CD4-positive, alpha-beta T cell treated with Interferon alpha-2 for 1 hour (primary cell): ENCODE data around the gene RCOR3.
A peak's percentile ranks its signal among the peaks of the same experiment; 100 is the strongest.
"Not testable (repeated sequence)": the region's sequence is repeated elsewhere in the genome, so short reads cannot be mapped to it uniquely, and the experiment has no call there.

ENCODE experiments used
- DNase-seq, 2 donors: peaks; one replicate each; pipeline ENCODE4 v3.0.0-alpha.2; 2020 to 2022

The RCOR3 gene

GRCh38 chr1:211260141-211261107, 1.3 kb downstream of the RCOR3 start:
- DNase-seq: peak; percentile 50 to 65

GRCh38 chr1:211261229-211261628, 2.1 kb downstream of the RCOR3 start:
- no peak for DNase-seq

- DNase-seq: not testable (repeated sequence)
Observed at GRCh38 chr1:211263022-211263421, 3.9 kb downstream of the RCOR3 start.

GRCh38 chr1:211267204-211267857, 8.2 kb downstream of the RCOR3 start:
- DNase-seq: no peak

- DNase-seq: no peak
Observed at GRCh38 chr1:211279340-211279739, 20.2 kb downstream of the RCOR3 start.

GRCh38 chr1:211280910-211281309, 21.7 kb downstream of the RCOR3 start:
- DNase-seq: no peak

GRCh38 chr1:211281320-211282022, 22.3 kb downstream of the RCOR3 start:
- DNase-seq: no peak

- no peak for DNase-seq
Observed at GRCh38 chr1:211282023-211282373, 22.8 kb downstream of the RCOR3 start.

- no peak for DNase-seq
Observed at GRCh38 chr1:211285196-211285595, 26.0 kb downstream of the RCOR3 start.

- DNase-seq: no peak
Observed at GRCh38 chr1:211287218-211287617, 28.1 kb downstream of the RCOR3 start.

- DNase-seq: no peak
Observed at GRCh38 chr1:211292411-211292810, 33.2 kb downstream of the RCOR3 start.

GRCh38 chr1:211296396-211296795, 37.2 kb downstream of the RCOR3 start:
- DNase-seq: no peak

- no peak for DNase-seq
Observed at GRCh38 chr1:211305044-211305443, 45.9 kb downstream of the RCOR3 start.

- no peak for DNase-seq
Observed at GRCh38 chr1:211309617-211310016, 50.5 kb downstream of the RCOR3 start.

GRCh38 chr1:211313392-211313791, 54.2 kb downstream of the RCOR3 start:
- no peak for DNase-seq

- no peak for DNase-seq
Observed at GRCh38 chr1:211318576-211319280, 59.6 kb downstream of the RCOR3 start.

- DNase-seq: no peak
Observed at GRCh38 chr1:211319892-211320291, 60.7 kb downstream of the RCOR3 start.

- DNase-seq: no peak
Observed at GRCh38 chr1:211320980-211321379, 61.8 kb downstream of the RCOR3 start.

GRCh38 chr1:211321646-211322045, 62.5 kb downstream of the RCOR3 start:
- not testable (repeated sequence) for DNase-seq

- peak; percentile 73 to 79 for DNase-seq
Observed at GRCh38 chr1:211323156-211324063, 64.2 kb downstream of the RCOR3 start.

- DNase-seq: no peak
Observed at GRCh38 chr1:211324992-211325775, 66.0 kb downstream of the RCOR3 start.
